HCT116 (cell line): ENCODE results near the gene EYA2. TPM values are rescaled to one million over a fixed set of nuclear protein-coding genes. Genes with fewer than 3 reads are reported as not detected.

Source experiments
- ATAC-seq: fragments of 200-7000 bp; cut with Tn5 transposase; 2 replicates; pipeline ENCODE4 v1.9.1; 2020; ENCODE audit warnings: mild to moderate bottlenecking, moderate library complexity
- BruUV-seq: library from RNA; stranded (reverse); fragments of 400-500 nt; replicated peaks from 2 replicates; lab custom pipeline; 2021; lab: Mats Ljungman, UMichigan
- CTCF ChIA-PET: fragments of 300-600 bp; sonication (Branson Sonifier 250); formaldehyde crosslinking; loops from one replicate; lab custom pipeline; 2021; ENCODE audit warnings: antibody characterized with exemption; lab: Charles Lee
- POLR2A ChIA-PET: fragments of 300-600, 350-600 bp; sonication (Branson Sonifier 250); formaldehyde crosslinking; loops from one replicate; lab custom pipeline; 2021; ENCODE audit warnings: antibody characterized with exemption; lab: Charles Lee
- RAD21 ChIA-PET, 2 experiments: fragments of 300-600 bp; sonication (Branson Sonifier 250); formaldehyde crosslinking; loops; one replicate each; lab custom pipeline; 2023; ENCODE audit warnings: low total read pairs in 2 of 2; ENCODE audit not compliant: uncharacterized antibody in 2 of 2, unreplicated experiment in 2 of 2, low non-redundant PET in 1 of 2; lab: Charles Lee
- DNase-seq: peaks from one replicate; pipeline ENCODE4 v3.0.0-alpha.2; 2010; ENCODE audit warnings: low read depth, low spot score
- H2AFZ ChIP-seq: fragments of 200-600 bp; shearing (Covaris generic), sonication (generic); 2 replicates; pipeline ENCODE4 v1.6.1; 2017; ENCODE audit warnings: low read depth, mixed run types, mixed read lengths, antibody characterized with exemption, low read length; ENCODE audit not compliant: poor library complexity, severe bottlenecking
- H3K27ac ChIP-seq: 2 replicates; pipeline ENCODE4 v1.5.1; 2012; ENCODE audit warnings: low read depth, low read length
- H3K27me3 ChIP-seq: fragments of 200-600 bp; sonication (generic); 2 replicates; pipeline ENCODE4 v1.6.1; 2016; ENCODE audit warnings: mixed run types, low read length, mixed read lengths; ENCODE audit not compliant: insufficient read depth
- H3K36me3 ChIP-seq, 2 experiments: fragments of 200-500 bp in 1 of 2; fragments of 200-600 bp in 1 of 2; sonication (Bioruptor generic) in 1 of 2; sonication (generic) in 1 of 2; 2 replicates each; pipeline versions ENCODE4 v1.5.1 to v1.6.1; 2014 to 2016; ENCODE audit warnings: low read length in 2 of 2, inconsistent platforms in 1 of 2, mixed read lengths in 1 of 2, mixed run types in 1 of 2; ENCODE audit not compliant: insufficient read depth in 2 of 2, control insufficient read depth in 1 of 2
- H3K4me1 ChIP-seq, 2 experiments: fragments of 200-600 bp in 1 of 2; sonication (generic) in 1 of 2; 2 replicates each; pipeline versions ENCODE4 v1.5.1 to v1.6.1; 2012 to 2017; ENCODE audit warnings: low read length in 2 of 2, inconsistent platforms in 1 of 2, mild to moderate bottlenecking in 1 of 2, mixed read lengths in 1 of 2, mixed run types in 1 of 2, moderate library complexity in 1 of 2; ENCODE audit not compliant: insufficient read depth in 2 of 2, control insufficient read depth in 1 of 2
- H3K4me2 ChIP-seq: fragments of 200-600 bp; sonication (generic); 2 replicates; pipeline ENCODE4 v1.6.1; 2017; ENCODE audit warnings: mixed run types, low read length, mixed read lengths
- H3K4me3 ChIP-seq, 2 experiments: fragments of 200-600 bp in 1 of 2; sonication (generic) in 1 of 2; replicated peaks in 1 of 2; 2 replicates each; pipeline ENCODE4 v1.5.1; 2011 to 2016; ENCODE audit warnings: low read length in 2 of 2, control low read depth in 1 of 2, low read depth in 1 of 2, mild to moderate bottlenecking in 1 of 2, mixed read lengths in 1 of 2, mixed run types in 1 of 2
- H3K79me2 ChIP-seq: fragments of 200-600 bp; sonication (generic); 2 replicates; pipeline ENCODE4 v1.6.1; 2017; ENCODE audit warnings: mild to moderate bottlenecking, mixed run types, low read length, moderate library complexity, mixed read lengths; ENCODE audit not compliant: insufficient read depth
- H3K9ac ChIP-seq: fragments of 200-600 bp; sonication (generic); 2 replicates; pipeline ENCODE4 v1.6.1; 2016; ENCODE audit warnings: low read length, mixed read lengths
- H3K9me2 ChIP-seq: fragments of 200-600 bp; sonication (generic), shearing (Covaris generic); 2 replicates; pipeline ENCODE4 v1.6.1; 2017; ENCODE audit warnings: mixed run types, mild to moderate bottlenecking, moderate library complexity; ENCODE audit not compliant: insufficient read depth
- H3K9me3 ChIP-seq, 2 experiments: fragments of 200-500 bp in 1 of 2; fragments of 200-600 bp in 1 of 2; sonication (Bioruptor generic) in 1 of 2; sonication (generic) in 1 of 2; 2 replicates each; pipeline ENCODE4 v1.6.1; 2014 to 2017; ENCODE audit warnings: low read length in 2 of 2, mixed read lengths in 2 of 2, inconsistent platforms in 1 of 2, low read depth in 1 of 2, mild to moderate bottlenecking in 1 of 2, mixed run types in 1 of 2, moderate library complexity in 1 of 2; ENCODE audit not compliant: control insufficient read depth in 1 of 2, insufficient read depth in 1 of 2
- H4K20me1 ChIP-seq: fragments of 200-600 bp; sonication (generic), shearing (Covaris generic); 2 replicates; pipeline ENCODE4 v1.6.1; 2017; ENCODE audit warnings: mixed run types, mild to moderate bottlenecking, moderate library complexity; ENCODE audit not compliant: insufficient read depth
- ATF3 ChIP-seq: IDR thresholded peaks from 2 replicates; pipeline ENCODE4 v1.6.1; 2012
- CBX3 ChIP-seq: IDR thresholded peaks from 2 replicates; pipeline ENCODE4 v1.6.1; 2012; ENCODE audit warnings: low read depth
- CEBPB ChIP-seq: IDR thresholded peaks from 2 replicates; pipeline ENCODE4 v1.6.1; 2012; ENCODE audit warnings: low read depth
- EGR1 ChIP-seq: IDR thresholded peaks from 2 replicates; pipeline ENCODE4 v1.6.1; 2012; ENCODE audit warnings: low read depth
- ELF1 ChIP-seq: IDR thresholded peaks from 2 replicates; pipeline ENCODE4 v1.6.1; 2012; ENCODE audit warnings: low read depth, borderline replicate concordance
- EZH2 ChIP-seq: fragments of 200-600 bp; sonication (generic); IDR thresholded peaks from 2 replicates; pipeline ENCODE4 v1.6.1; 2017; ENCODE audit warnings: antibody characterized with exemption, mixed run types
- EZH2phosphoT487 ChIP-seq: fragments of 200-600 bp; IDR thresholded peaks from 2 replicates; pipeline ENCODE4 v1.6.1; 2018; ENCODE audit warnings: antibody characterized with exemption, borderline replicate concordance
- FOSL1 ChIP-seq: IDR thresholded peaks from 2 replicates; pipeline ENCODE4 v1.6.1; 2012; ENCODE audit warnings: low read depth
- JUND ChIP-seq: IDR thresholded peaks from 2 replicates; pipeline ENCODE4 v1.6.1; 2012
- MAX ChIP-seq: IDR thresholded peaks from 2 replicates; pipeline ENCODE4 v1.6.1; 2012
- POLR2AphosphoS5 ChIP-seq: IDR thresholded peaks from 2 replicates; pipeline ENCODE4 v1.6.1; 2011; ENCODE audit warnings: mild to moderate bottlenecking, low read depth, low read length, moderate library complexity
- RAD21 ChIP-seq: IDR thresholded peaks from 2 replicates; pipeline ENCODE4 v1.6.1; 2012; ENCODE audit warnings: low read depth, mild to moderate bottlenecking
- REST ChIP-seq: IDR thresholded peaks from 2 replicates; pipeline ENCODE4 v1.6.1; 2012; ENCODE audit warnings: low read depth
- SP1 ChIP-seq: IDR thresholded peaks from 2 replicates; pipeline ENCODE4 v1.6.1; 2012; ENCODE audit warnings: low read depth
- SRF ChIP-seq: IDR thresholded peaks from 2 replicates; pipeline ENCODE4 v1.6.1; 2012; ENCODE audit warnings: low read depth
- TCF7L2 ChIP-seq: IDR thresholded peaks from 2 replicates; pipeline ENCODE4 v1.7.0; 2011; ENCODE audit warnings: borderline replicate concordance, inconsistent platforms; ENCODE audit not compliant: insufficient read depth, insufficient read length; ENCODE audit errors: extremely low read depth
- YY1 ChIP-seq: IDR thresholded peaks from 2 replicates; pipeline ENCODE4 v1.6.1; 2011; ENCODE audit warnings: low read length, low read depth, moderate library complexity, mild to moderate bottlenecking; ENCODE audit not compliant: insufficient replicate concordance; ENCODE audit errors: extremely low read depth
- ZBTB33 ChIP-seq: IDR thresholded peaks from 2 replicates; pipeline ENCODE4 v1.6.1; 2011; ENCODE audit warnings: mild to moderate bottlenecking, low read length, moderate library complexity; ENCODE audit not compliant: insufficient replicate concordance; ENCODE audit errors: extremely low read depth
- ZFX ChIP-seq: fragments of 450-650 bp; IDR thresholded peaks from 2 replicates; pipeline ENCODE4 v1.6.1; 2017
- ZNF274 ChIP-seq: fragments of 200-500 bp; sonication (Bioruptor generic); IDR thresholded peaks from 2 replicates; pipeline ENCODE4 v1.6.1; 2014; ENCODE audit warnings: mild to moderate bottlenecking, low read depth, low read length, inconsistent platforms
- intact Hi-C: fragments of 100-400 bp; cut with micrococcal nuclease; formaldehyde crosslinking; loops from 2 replicates; pipeline ENCODE4 v1.10.0; 2022
- total RNA-seq: library from RNA; stranded (reverse); gene quantifications from one replicate; pipeline ENCODE4 v1.2.1, GENCODE V29; 2021; ENCODE audit not compliant: unreplicated experiment

The EYA2 gene
- total RNA-seq, 1 experiment from 2014 or later, result not detected

GRCh38 chr20:46849751-46850150, 44.9 kb upstream of the EYA2 start:
- H3K9me3 ChIP-seq, result no peaks in the 10 kb centered on the region
- H3K9ac ChIP-seq, result no peak overlapping the region
- H3K4me2 ChIP-seq, result no peak overlapping the region
- no peak for DNase-seq
- ChIA-PET RAD21 (no interaction called here), POLR2A (no interaction called here), CTCF (no interaction called here)
- no peaks in the 10 kb centered on the region for H3K79me2 ChIP-seq
- H3K4me3 ChIP-seq, result no peak overlapping the region
- no peak for ATAC-seq
- H3K27ac ChIP-seq, result no peak overlapping the region
- H3K36me3 ChIP-seq, result no peaks in the 10 kb centered on the region
- H3K27me3 ChIP-seq, result no peaks in the 10 kb centered on the region
- H4K20me1 ChIP-seq, result no peaks in the 10 kb centered on the region
- no TSS peak for BruUV-seq
- TF ChIP-seq ZBTB33, result no peak
- TF ChIP-seq EZH2phosphoT487, result no peak
- TF ChIP-seq MAX, result no peak
- no peak for TF ChIP-seq EGR1
- TF ChIP-seq RAD21, result no peak
- TF ChIP-seq SRF, result no peak
- TF ChIP-seq EZH2, result no peak
- no peak for TF ChIP-seq ZFX
- TF ChIP-seq REST, result no peak
- no peak for TF ChIP-seq CBX3
- no peak for TF ChIP-seq TCF7L2
- no peak for TF ChIP-seq JUND
- no peak for TF ChIP-seq SP1
- TF ChIP-seq YY1, result no peak
- no peak for TF ChIP-seq FOSL1
- no peak for TF ChIP-seq ELF1
- TF ChIP-seq ATF3, result no peak
- TF ChIP-seq ZNF274, result no peak
- TF ChIP-seq POLR2AphosphoS5, result no peak
- no peak for TF ChIP-seq CEBPB
- H2AFZ ChIP-seq, result no peak overlapping the region
- H3K4me1 ChIP-seq, result no peaks in the 10 kb centered on the region
- no peaks in the 10 kb centered on the region for H3K9me2 ChIP-seq
- intact Hi-C loops, result no loop called here
